Mucosa of descending colon (tissue), 3 donors: ENCODE results near the gene SMAD1. TPM values are rescaled to one million over a fixed set of nuclear protein-coding genes. Genes with fewer than 3 reads are reported as not detected.

Experiments used
- ATAC-seq: fragments of 200-7000 bp; cut with Tn5 transposase; one replicate; pipeline ENCODE4 v1.9.1; 2020; ENCODE audit warnings: mild to moderate bottlenecking, moderate library complexity
- DNase-seq, 3 donors: peaks; one replicate each; pipeline ENCODE4 v3.0.0-alpha.2; 2020
- H3K36me3 ChIP-seq: fragments of 200-600 bp; one replicate; pipeline ENCODE4 v1.8.0; 2021; ENCODE audit warnings: low read depth, mild to moderate bottlenecking
- H3K4me1 ChIP-seq: fragments of 200-600 bp; one replicate; pipeline ENCODE4 v1.8.0; 2021; ENCODE audit warnings: low read depth, mild to moderate bottlenecking
- H3K4me3 ChIP-seq: fragments of 200-600 bp; one replicate; pipeline ENCODE4 v1.8.0; 2021; ENCODE audit warnings: mild to moderate bottlenecking
- H3K9me3 ChIP-seq: fragments of 200-600 bp; one replicate; pipeline ENCODE4 v1.8.0; 2021; ENCODE audit warnings: mild to moderate bottlenecking
- intact Hi-C, 2 donors: fragments of 100-400 bp; cut with DNase I in 1 of 2; cut with micrococcal nuclease in 1 of 2; formaldehyde crosslinking; loops; one replicate each; pipeline versions ENCODE4 v1.11.0 to v1.11.1; 2022; cut with DNase I, micrococcal nuclease
- total RNA-seq, 3 donors: library from RNA; stranded (reverse); fragmentation: NEBNext Ultra II Directional in 2 of 3; extraction: Animal tissue kit (Norgen Biotek cat#: 25700) in 2 of 3; gene quantifications; one replicate each; pipeline versions ENCODE4 v1.2.1 to v1.2.4, GENCODE V29; 2021 to 2023
- TF ChIP-seq, protein P1 (sequence below): fragments of 200-600 bp; IDR thresholded peaks from one replicate; pipeline ENCODE4 v1.8.0; 2022; ENCODE audit warnings: antibody characterized with exemption, mild to moderate bottlenecking
- donor health status: DM: no; HTN: no; CAD: no; lungs with moderate emphysema.
- donor health status: DM: no; HTN: no; CAD: no.
- donor health status: DM: no; HTN: yes; CAD: no.

Gene SMAD1
- total RNA-seq, 3 donors from 2014 or later, result 34.9 to 47.4 (median 39.3) TPM

DNA sequence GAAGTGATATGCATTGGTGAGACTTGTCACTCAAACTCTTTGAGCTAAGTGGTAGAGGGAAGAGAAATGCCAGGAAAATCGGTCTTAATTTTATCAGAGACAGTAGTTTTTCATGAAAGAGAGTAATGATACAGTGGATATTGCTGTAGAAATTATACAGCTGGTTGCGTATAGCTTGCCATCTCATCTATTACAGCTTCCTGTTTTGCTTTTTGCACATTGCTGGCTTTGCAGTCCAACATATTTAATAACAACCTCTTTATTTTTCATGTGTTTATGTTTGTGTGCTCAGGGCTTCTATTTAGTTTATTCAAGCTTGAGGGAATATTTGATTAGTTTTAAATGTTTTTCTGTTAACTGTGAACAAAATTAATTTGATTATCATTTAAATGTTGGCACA lies 11.5 kb downstream of the SMAD1 start:
- intact Hi-C loops, result no loop called here

GRCh38 chr4:145494666-145495270 lies 13.1 kb downstream of the SMAD1 start:
- Histone ChIP-seq H3K4me1 (peaks cover 17% of the 10 kb centered on the region), H3K36me3 (no peaks in the 10 kb centered on the region)

More for the DNA sequence above, 11.5 kb downstream of the SMAD1 start:
- Histone ChIP-seq H3K9me3 (no peaks in the 10 kb centered on the region), H3K36me3 (no peaks in the 10 kb centered on the region), H3K4me3 (no peak overlapping the region), H3K4me1 (peaks cover 17% of the 10 kb centered on the region)
- DNase-seq (no peak), ATAC-seq (no peak)
- TF ChIP-seq, protein P1, sequence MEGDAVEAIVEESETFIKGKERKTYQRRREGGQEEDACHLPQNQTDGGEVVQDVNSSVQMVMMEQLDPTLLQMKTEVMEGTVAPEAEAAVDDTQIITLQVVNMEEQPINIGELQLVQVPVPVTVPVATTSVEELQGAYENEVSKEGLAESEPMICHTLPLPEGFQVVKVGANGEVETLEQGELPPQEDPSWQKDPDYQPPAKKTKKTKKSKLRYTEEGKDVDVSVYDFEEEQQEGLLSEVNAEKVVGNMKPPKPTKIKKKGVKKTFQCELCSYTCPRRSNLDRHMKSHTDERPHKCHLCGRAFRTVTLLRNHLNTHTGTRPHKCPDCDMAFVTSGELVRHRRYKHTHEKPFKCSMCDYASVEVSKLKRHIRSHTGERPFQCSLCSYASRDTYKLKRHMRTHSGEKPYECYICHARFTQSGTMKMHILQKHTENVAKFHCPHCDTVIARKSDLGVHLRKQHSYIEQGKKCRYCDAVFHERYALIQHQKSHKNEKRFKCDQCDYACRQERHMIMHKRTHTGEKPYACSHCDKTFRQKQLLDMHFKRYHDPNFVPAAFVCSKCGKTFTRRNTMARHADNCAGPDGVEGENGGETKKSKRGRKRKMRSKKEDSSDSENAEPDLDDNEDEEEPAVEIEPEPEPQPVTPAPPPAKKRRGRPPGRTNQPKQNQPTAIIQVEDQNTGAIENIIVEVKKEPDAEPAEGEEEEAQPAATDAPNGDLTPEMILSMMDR, result no peak

GRCh38 chr4:145496292-145496691 lies 14.6 kb downstream of the SMAD1 start:
- H3K4me3 ChIP-seq, result no peak overlapping the region
- peaks cover 23% of the 10 kb centered on the region for H3K4me1 ChIP-seq
- intact Hi-C loops, result no loop called here
- DNase-seq (no peak), ATAC-seq (no peak)
- no peaks in the 10 kb centered on the region for H3K36me3 ChIP-seq
- no peaks in the 10 kb centered on the region for H3K9me3 ChIP-seq
- TF ChIP-seq, protein P1, result no peak

More at GRCh38 chr4:145494666-145495270, 13.1 kb downstream of the SMAD1 start:
- Histone ChIP-seq H3K9me3 (no peaks in the 10 kb centered on the region), H3K4me3 (no peak overlapping the region)
- DNase-seq (no peak), ATAC-seq (no peak)
- TF ChIP-seq, protein P1, result no peak
- intact Hi-C loops, result no loop called here

GRCh38 chr4:145497199-145498149 lies 15.8 kb downstream of the SMAD1 start:
- H3K9me3 ChIP-seq, result no peaks in the 10 kb centered on the region
- H3K36me3 ChIP-seq, result no peaks in the 10 kb centered on the region
- TF ChIP-seq, protein P1, result no peak
- ATAC-seq (no peak), DNase-seq (no peak)
- intact Hi-C loops, result no loop called here
- peaks cover 26% of the 10 kb centered on the region for H3K4me1 ChIP-seq
- H3K4me3 ChIP-seq, result no peak overlapping the region

DNA sequence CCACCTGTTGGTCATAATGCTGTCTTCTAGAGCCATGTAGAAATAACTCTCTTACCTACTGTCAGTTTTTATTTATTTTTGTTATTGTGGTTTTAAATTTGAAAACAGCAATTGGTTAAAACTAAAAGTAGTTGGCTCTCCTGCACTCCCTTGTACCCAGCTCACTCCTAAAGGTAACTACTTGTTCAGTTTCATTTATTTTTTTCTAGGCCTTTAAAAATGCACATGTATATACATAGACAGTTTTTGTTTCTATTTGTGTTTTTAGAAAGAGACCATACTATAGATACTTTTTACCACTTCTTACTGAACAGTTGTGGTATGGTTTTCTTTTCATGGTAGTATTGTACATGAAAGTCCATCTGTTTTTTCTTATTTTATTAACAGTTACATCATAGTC lies 16.8 kb downstream of the SMAD1 start:
- intact Hi-C loops, result no loop called here

More for the DNA sequence above, 16.8 kb downstream of the SMAD1 start:
- Histone ChIP-seq H3K36me3 (no peaks in the 10 kb centered on the region), H3K4me3 (no peak overlapping the region), H3K9me3 (no peaks in the 10 kb centered on the region), H3K4me1 (peaks cover 23% of the 10 kb centered on the region)
- DNase-seq (no peak), ATAC-seq (no peak)
- TF ChIP-seq, protein P1, result no peak
